A549 treated with AZD2906 at 1 μM for 4 hours (cell line): Measurements from ENCODE around the gene RFNG. TPM values are rescaled to one million over a fixed set of nuclear protein-coding genes. Genes with fewer than 3 reads are reported as not detected.

Experiments used
- total RNA-seq: library from RNA; stranded (reverse); fragments of 200-300 nt; extraction: Qiagen RNA extraction; gene quantifications from 5 replicates; pipeline ENCODE4 v1.2.3, GENCODE V29; 2022

The RFNG gene
- total RNA-seq, result 16.5 to 26.6 TPM (median 25.1 TPM) in 5 replicates

GRCh38 chr17:82051776-82052637 is at the start of gene RFNG, which contains the start of gene GPS1:
Gene RFNG (minus strand): TSS chr17:82051811. CDS start chr17:82051766, 45 bp downstream.
Gene GPS1 (plus strand): TSS chr17:82051898. CDS start chr17:82051932, 34 bp downstream.

GRCh38 chr17:82098169-82098938 is 46.7 kb upstream of the RFNG start, which contains the start of gene FASN:
Gene FASN (minus strand): TSS chr17:82098236. CDS start chr17:82096445, 1,791 bp downstream.

GRCh38 chr17:82065638-82066303 is 14.2 kb upstream of the RFNG start, which contains the start of gene DUS1L:
Gene DUS1L (minus strand): TSS chr17:82065804. CDS start chr17:82065059, 745 bp downstream.

GRCh38 chr17:82037092-82037888 is 14.3 kb downstream of the RFNG start, which contains the start of gene DCXR:
Gene DCXR (minus strand): TSS chr17:82037697. CDS start chr17:82037682, 15 bp downstream.

GRCh38 chr17:82031303-82031884 is 20.2 kb downstream of the RFNG start, which contains the start of gene RAC3:
Gene RAC3 (plus strand): TSS chr17:82031678. CDS start chr17:82031762, 84 bp downstream.

GRCh38 chr17:82022981-82023446 is 28.6 kb downstream of the RFNG start, which contains the start of gene LRRC45:
Gene LRRC45 (plus strand): TSS chr17:82023305. CDS start chr17:82023644, 339 bp downstream.

GRCh38 chr17:82022310-82022980 is 29.2 kb downstream of the RFNG start, which contains the start of gene CENPX:
Gene CENPX (minus strand): TSS chr17:82022878. CDS start chr17:82022861, 17 bp downstream.

Other genes with a start within 250 kb of the RFNG start
- gene GCGR, start 247.7 kb downstream of the RFNG start, total RNA-seq, result 0.14 to 0.55 TPM (median 0.34 TPM) in 5 replicates
- gene MCRIP1, start 218.5 kb downstream of the RFNG start, total RNA-seq, result 79.5 to 107 TPM (median 101 TPM) in 5 replicates
- gene PPP1R27, start 216.8 kb downstream of the RFNG start, total RNA-seq, result 0.08 to 0.35 TPM (median 0.18 TPM) in 5 replicates
- 673 to 727 TPM (median 692 TPM) in 5 replicates for gene P4HB, start 191.3 kb downstream of the RFNG start, total RNA-seq
- gene ARHGDIA, start 180.5 kb downstream of the RFNG start, total RNA-seq, result 592 to 701 TPM (median 654 TPM) in 5 replicates
- gene ALYREF, start 160.2 kb downstream of the RFNG start, total RNA-seq, result 167 to 248 TPM (median 232 TPM) in 5 replicates
- 185 to 310 TPM (median 289 TPM) in 5 replicates for gene ANAPC11, start 160.1 kb downstream of the RFNG start, total RNA-seq
- gene NPB, start 149.6 kb downstream of the RFNG start, total RNA-seq, result 0.33 to 0.67 TPM (median 0.49 TPM) in 5 replicates
- 14.1 to 18.1 TPM (median 16.6 TPM) in 5 replicates for gene PCYT2, start 140.4 kb downstream of the RFNG start, total RNA-seq
- 27.2 to 45.6 TPM (median 41.6 TPM) in 5 replicates for gene SIRT7, start 133.6 kb downstream of the RFNG start, total RNA-seq
- 23.3 to 32.3 TPM (median 28.5 TPM) in 5 replicates for gene MAFG, start 124.1 kb downstream of the RFNG start, total RNA-seq
- gene PYCR1, start 114.5 kb downstream of the RFNG start, total RNA-seq, result 68.3 to 88.4 TPM (median 85.4 TPM) in 5 replicates
- not detected in 5 replicates for gene MYADML2, start 104.6 kb downstream of the RFNG start, total RNA-seq
- 0.18 to 0.55 TPM (median 0.34 TPM) in 5 replicates for gene NOTUM, start 90.6 kb downstream of the RFNG start, total RNA-seq
- 20.1 to 29.2 TPM (median 26.5 TPM) in 5 replicates for gene ASPSCR1, start 74.2 kb downstream of the RFNG start, total RNA-seq
- gene CENPX, start 28.9 kb downstream of the RFNG start, total RNA-seq, result 135 to 206 TPM (median 183 TPM) in 5 replicates
- 8.9 to 17.5 TPM (median 12.8 TPM) in 5 replicates for gene LRRC45, start 28.5 kb downstream of the RFNG start, total RNA-seq
- 24.9 to 43.1 TPM (median 39.9 TPM) in 5 replicates for gene RAC3, start 20.1 kb downstream of the RFNG start, total RNA-seq
- 65.2 to 110 TPM (median 102 TPM) in 5 replicates for gene DCXR, start 14.1 kb downstream of the RFNG start, total RNA-seq
- 108 to 148 TPM (median 138 TPM) in 5 replicates for gene GPS1, start 87 bp upstream of the RFNG start, total RNA-seq
- 73.5 to 153 TPM (median 133 TPM) in 5 replicates for gene DUS1L, start 14.0 kb upstream of the RFNG start, total RNA-seq
- 112 to 154 TPM (median 145 TPM) in 5 replicates for gene FASN, start 46.4 kb upstream of the RFNG start, total RNA-seq
- gene CCDC57, start 161.0 kb upstream of the RFNG start, total RNA-seq, result 15.5 to 29.5 TPM (median 28.3 TPM) in 5 replicates
- gene SLC16A3, start 177.2 kb upstream of the RFNG start, total RNA-seq, result 134 to 178 TPM (median 170 TPM) in 5 replicates
- gene CSNK1D, start 221.9 kb upstream of the RFNG start, total RNA-seq, result 205 to 236 TPM (median 234 TPM) in 5 replicates